NCI-H526 treated with DMSO at 0.1 percent for 48 hours (cell line): ENCODE data around the gene LY6G6C.

Experiments used
- DNase-seq: peaks from one replicate; lab custom pipeline; 2025; lab: John Stamatoyannopoulos, UW

Gene LY6G6C

DNA sequence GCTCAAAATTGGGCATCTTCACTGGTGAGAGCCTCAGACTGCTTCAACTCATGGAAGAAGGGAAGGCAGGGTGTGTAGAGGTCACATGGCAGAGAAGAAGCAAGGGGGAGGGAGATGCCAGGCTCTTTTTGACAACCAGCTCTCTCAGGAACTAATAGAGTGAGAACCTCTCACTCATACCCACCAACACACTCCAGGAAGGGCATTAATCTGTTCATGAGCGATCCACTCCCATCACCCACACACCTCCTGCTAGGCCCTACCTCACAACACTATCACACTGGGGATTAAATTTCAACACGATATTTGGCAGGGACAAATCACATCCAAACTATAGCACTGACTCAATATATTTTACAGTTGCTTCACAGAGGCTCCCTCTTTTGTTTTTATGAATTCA is 20.3 kb upstream of the LY6G6C start:
- DNase-seq: no peak

DNA sequence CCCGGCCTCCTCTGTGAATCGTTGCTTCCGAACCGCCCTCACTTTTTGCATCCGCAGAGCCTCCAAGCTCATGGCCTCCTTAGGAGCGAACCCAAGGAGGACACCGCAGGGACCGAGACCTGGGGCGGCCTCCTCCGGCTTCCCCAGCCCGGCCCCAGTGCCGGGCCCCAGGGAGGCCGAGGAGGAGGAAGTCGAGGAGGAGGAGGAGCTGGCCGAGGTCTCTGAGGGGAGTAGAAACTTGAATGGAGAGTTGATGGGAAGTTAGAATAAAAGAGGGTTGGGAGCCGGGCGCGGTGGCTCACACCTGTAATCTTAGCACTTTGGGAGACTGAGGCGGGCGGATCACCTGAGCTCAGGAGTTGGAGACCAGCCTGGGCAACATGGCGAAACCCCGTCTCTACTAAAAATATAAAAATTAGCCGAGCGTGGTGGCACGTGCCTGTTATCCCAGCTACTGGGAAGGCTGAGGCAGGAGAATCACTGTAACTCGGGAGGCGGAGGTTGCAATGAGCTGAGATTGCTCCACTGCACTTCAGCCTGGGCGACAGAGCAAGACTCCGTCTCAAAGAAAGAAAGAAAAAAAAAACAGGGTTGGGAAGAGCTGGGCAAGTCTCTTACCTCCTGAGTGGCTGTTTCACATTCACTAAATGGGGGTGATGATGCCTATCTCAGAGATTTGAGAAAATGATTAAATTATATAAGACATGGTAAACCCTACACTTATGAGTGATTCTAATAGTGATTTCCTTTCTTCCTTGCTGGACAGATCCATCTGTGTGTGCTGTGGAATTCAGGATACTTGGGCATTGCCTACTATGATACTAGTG is 19.1 kb upstream of the LY6G6C start:
- no peak for DNase-seq

DNA sequence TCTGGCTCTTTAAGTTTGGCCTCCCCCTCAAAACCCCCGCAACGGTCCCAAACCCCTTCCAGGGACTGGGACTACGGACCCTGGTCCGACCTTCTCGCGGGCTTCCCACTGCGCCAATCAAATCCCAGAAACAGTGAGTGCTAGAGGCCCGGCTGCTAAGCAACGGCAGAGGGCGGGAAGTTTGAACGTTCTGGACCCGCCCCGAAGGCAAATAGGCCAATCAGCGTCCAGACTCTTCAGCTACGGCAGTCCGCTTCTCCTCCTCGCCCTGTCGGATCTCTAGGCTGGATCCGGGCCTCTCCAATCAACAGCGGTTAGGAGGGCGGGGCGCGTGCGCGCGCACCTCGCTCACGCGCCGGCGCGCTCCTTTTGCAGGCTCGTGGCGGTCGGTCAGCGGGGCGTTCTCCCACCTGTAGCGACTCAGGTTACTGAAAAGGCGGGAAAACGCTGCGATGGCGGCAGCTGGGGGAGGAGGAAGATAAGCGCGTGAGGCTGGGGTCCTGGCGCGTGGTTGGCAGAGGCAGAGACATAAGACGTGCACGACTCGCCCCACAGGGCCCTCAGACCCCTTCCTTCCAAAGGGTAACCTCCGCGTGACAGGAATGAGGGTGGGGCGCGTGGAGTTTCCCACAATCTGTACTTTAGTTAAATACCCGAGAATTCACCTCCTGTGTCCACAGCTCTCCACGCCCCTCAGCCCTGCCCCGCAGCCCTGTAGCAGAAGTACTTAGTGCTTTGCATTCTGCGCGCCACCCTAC is 18.3 kb upstream of the LY6G6C start, which contains the start of gene MSH5:
MSH5 (plus strand) TSS at position 367 of the 758 bp plus-strand sequence. CDS start 462 bp downstream, outside the sequence.
- DNase-seq: peak; percentile 97

DNA sequence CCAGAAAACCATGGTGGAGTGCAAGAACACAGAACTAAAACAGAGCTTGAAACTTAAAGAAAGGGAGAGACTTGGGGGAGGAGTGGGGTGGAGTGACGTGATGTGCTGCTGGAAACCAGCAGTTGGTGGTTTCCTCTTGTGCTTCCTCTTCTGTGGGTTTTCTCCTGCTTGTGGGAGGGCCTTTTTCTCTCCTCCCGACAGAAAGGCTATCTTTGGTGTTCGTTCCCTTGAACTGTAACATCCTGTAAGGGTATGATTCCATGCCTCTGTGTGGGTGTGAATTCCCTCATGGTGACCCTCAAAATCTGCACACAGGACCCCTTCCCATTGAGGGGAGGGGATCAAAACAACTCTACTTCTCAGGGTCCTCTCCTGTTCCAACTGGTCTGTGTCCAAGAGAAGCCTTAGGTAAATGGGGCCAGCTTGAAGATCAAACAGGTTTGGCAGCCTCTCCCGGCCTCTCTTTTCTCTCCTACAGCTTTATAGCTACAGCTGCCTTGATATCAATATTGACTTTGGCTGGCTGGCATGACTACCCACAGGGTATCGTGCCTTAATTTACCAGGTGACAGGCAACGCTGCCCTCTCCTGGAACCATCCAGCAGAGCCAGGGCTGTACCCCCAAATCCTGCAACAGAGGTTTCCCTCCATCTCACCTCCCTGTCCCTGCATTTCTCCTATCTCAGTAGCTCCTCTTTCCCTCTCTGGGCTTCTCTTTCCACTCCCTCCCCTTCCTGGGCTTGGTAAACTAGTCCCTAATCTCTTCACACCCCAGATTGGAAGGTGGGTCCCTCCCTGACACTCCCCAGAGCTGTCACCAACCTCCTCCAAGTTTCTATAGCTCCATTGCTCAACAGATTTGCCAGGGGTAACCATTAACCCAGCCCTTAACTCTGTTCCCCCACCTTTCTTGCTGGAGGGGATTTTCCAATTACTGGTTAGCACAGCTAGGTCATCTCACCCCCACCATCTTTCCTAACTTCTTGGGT is 16.7 kb upstream of the LY6G6C start:
- peak; percentile 48 for DNase-seq

DNA sequence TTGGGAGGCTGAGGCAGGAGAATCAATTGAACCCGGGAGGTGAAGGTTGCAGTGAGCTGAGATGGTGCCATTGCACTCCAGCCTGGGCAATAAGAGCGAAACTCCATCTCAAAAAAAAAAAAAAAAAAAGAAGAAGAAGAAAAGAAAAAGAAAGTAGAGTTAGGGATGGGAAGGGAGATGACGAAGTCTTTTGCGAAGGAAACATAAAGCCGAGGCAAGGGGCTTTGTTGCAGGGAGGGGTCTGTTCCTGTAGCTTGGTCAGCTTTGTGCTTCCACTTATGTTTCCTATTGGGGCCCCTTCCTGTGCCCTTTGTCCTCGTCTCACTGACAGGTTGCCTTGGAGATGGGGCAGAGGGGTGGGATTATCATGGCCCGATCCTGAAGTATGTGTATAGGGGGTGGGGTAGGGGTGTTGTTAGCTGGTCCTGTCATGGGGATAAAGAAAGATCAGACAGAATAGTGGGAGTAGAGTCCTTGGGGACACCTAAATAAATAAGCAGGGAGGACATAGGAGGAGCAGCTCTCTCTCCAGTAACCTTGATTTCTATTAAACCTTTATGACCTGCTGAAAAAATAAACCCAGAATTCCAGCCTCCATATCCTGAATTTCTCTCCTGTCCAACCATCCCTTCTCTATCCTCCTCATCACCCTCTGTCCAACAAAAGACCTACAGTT is 15.9 kb upstream of the LY6G6C start:
- no peak for DNase-seq

DNA sequence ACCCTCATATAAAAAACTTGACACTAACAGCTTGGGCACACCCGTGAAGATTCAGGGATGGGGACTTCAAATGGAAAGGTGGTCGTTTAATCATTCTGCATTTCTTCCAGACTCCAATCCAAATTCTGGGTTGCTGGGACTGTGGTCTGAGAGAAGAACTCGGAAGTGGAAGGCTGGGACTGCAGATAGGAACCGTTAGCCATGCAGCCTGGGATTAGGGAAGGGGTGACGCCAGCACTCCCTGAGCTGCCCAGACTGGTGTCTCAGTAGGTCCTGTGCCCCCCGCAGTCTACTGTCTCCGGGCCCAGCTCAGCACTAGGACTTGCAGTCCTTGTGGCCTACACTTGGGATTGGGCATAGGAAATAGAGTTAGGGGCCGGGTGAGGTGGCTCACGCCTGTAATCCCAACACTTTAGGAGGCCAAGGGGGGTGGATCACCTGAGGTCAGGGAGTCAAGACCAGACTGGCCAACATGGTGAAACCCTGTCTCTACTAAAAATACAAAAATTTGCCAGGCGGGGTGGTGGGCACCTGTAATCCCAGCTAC is 15.3 kb upstream of the LY6G6C start:
- DNase-seq: no peak

DNA sequence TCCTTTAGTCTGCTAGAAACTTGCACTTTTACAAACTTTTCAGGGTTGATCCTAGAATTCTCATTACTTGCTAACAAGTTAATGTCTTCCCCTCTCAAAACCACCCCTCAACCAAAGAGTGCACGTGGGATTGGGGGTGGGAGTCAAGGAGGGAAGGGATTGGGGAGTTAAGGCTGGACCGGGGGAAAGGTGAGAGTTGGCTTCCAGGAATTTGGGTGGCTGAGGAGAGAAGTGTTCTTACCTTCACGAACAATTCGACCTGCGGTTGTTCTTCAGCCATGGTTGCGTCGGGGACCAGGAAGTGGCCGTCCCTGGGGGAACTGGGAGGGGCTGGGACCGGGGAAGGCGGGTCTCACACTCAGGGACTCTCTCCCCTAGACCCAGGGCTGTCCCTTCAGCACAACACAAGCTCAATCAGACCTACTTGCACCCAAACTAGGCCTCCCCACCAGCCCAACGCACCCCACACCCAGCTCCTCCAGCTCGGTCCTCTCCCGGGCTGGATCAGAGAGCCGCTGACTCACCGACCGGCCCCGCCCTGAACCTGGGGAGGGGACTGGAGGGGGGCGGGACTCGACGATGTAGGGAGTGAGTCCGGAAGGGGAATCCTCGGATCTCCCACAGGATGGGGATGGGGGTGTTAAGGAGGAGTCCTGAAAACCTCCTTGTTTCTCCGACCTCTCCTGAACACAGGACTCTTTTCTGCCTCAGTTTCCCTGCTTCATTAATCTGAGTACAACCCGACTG is 14.6 kb upstream of the LY6G6C start, which contains the start of gene CLIC1:
CLIC1 (minus strand) TSS at position 510 of the 747 bp plus-strand sequence; CDS start at position 280, 230 bp downstream.
- peak; percentile 56 for DNase-seq

DNA sequence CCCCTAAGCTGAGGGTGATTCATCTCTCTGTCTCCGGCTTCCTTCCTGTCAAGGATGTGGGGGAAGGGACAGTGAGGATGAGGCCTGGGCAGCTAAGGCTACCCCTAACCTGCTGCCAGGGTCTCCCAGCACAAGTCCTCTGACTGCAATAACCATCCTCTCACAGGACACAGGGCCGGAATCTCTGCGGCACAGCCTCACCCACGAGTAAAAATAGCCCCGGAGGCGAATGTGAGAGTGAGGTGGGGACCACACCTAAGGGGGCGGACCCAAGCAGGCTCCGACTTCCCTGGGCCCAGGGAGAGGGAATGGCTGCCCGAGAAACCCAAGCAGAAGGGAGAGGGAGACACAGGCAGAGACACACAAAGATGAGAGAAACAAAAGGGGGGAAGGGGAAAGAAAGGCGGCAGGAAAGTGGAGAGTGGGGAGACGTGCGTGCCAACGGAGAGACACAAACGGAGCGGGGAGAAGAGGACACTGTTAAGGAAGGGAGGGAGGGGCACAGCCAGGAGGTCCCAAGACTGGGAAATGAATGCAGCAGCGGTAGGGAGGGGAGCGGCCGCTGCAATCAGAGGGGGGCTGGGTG is 13.4 kb upstream of the LY6G6C start:
- no peak for DNase-seq

DNA sequence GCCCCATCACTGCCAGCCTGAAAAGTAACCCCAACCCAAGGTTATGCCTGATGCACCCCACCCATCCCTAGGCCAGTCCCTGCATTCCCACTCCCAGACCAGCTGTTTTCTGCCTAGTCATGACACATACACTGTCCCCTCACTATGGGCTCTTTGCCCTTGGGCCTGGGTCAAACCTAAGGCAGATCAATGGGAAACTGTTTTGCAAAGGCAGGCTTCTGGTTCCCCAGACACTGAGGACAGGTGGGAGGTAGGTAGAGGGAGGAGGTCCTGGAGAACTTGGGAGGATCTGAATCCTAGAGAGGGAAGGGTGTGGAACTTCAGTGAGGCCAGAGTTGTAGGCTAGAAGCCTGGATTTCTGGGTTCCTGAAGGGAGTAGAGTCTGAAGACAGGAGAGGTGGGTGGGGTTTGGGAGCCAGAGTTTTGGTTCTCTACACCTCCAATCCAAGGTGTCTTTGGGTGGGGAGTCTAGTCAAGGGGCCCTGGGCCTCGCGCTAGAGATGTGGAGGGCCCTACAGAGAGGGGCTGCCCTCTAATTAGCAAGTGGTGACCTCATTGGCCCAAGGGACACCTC is 12.8 kb upstream of the LY6G6C start:
- DNase-seq: no peak

DNA sequence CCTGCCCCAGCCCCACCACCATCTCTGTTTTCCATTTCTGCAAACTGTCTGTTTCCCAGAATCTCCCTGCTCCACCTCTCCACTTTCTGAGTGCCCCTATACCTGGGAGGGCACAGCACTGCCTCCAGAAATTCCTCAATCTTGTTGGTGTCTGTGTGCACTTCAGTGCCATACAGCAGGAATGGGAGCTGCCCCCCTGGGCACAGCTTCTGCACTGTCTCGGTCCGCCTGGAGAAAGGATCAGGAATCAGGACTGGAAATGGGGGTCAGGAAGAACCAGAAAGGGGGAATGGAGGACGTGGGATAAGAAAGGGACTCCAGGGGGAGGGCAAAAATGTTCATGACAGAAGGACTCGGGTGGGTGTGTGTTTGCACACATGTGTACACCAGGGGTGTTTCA is 12.2 kb upstream of the LY6G6C start:
- no peak for DNase-seq

DNA sequence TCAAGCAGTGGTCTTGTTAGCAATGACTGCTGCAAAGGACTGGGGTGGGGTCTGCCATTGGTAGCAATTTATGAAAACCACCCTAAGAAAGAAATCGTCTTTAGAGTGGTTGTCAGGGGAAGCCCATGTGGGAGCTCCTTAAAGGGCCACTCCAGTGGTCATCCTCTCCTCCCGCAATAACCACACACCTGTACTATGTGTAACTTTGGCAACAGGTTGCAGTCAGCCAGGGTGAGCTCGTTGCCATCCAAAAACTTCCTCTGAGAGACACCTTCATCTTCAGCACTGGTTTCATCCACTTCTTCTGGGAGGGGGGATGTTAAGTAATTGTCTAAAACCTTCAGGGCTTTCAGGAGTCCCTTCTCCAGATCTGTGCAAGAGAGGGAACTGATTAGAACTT is 10.5 kb upstream of the LY6G6C start:
- DNase-seq: no peak

DNA sequence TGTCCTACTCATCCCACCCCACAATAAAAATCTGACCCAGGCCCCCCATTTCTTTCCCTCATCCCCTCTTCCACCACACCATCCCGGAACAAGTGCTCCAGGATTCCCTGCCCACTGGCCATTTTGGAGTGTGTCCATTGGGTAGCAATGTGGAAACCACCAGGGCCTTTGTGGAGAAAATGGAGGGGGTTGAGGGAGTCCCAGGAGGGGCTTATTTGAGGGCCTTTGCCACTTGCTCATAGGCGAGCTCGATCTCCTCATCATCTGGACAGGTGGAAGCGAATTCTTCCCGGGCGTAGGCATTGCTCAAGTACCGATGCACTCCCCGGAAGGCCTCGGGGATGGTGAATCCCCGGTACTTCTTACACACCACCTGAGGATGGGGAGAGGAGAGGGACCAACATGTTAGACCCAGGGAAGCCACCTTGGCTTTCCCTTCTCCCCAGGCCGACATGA is 9.1 kb upstream of the LY6G6C start:
- no peak for DNase-seq

DNA sequence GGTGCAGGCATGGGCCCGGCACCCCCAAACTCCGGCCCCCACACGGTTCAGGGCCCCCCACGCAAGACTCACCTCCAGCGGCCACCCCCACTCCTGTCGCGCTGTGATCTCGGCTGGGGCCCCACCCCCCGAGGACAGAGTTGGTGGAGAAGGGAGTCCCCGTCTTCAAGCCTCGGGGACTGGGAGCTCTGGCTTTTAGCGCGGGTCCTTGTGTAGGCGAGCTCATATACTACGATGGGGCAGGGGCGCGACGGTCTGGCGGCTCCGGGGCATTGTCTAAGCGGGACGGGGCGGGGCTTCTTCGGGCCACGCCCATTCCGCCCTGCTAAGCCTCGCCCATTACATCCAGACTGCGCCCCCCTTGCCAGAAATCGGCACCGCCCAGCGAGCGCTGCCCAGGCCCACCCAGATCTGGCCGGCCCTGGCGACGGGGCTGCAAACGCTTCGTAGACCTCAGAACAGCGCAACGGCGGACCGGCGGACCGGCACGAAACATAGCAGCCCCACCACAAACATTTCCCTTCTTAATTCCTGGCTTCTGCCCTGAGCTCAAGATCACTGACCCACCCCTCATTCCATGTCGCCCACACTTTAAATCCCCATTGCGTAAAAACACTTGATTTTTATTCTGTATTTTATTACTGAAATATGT is 8.6 kb upstream of the LY6G6C start:
- peak; percentile 66 for DNase-seq

DNA sequence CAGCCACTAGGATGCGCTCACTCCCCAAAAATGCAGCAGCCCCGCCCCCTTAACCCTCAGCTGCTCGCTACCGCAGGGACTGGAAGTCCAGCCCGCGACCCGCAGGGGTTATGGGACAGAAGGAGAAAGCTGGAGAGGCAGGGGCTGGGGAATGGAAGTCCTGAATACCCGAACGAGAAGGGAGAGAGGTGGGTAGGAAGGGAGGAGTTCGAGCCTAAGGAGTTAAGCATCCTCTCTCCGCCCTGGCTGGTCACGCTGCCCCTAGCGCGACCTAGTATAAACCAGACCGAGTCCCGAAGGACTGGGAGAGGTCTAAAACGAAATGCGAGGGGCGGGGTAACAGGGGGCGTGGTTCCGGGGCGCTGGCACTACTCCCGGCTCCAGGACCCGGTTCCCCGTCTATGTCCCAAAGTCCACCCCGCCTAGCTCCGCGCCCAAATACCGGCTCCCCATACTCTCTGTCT is 8.0 kb upstream of the LY6G6C start:
- peak; percentile 69 for DNase-seq

DNA sequence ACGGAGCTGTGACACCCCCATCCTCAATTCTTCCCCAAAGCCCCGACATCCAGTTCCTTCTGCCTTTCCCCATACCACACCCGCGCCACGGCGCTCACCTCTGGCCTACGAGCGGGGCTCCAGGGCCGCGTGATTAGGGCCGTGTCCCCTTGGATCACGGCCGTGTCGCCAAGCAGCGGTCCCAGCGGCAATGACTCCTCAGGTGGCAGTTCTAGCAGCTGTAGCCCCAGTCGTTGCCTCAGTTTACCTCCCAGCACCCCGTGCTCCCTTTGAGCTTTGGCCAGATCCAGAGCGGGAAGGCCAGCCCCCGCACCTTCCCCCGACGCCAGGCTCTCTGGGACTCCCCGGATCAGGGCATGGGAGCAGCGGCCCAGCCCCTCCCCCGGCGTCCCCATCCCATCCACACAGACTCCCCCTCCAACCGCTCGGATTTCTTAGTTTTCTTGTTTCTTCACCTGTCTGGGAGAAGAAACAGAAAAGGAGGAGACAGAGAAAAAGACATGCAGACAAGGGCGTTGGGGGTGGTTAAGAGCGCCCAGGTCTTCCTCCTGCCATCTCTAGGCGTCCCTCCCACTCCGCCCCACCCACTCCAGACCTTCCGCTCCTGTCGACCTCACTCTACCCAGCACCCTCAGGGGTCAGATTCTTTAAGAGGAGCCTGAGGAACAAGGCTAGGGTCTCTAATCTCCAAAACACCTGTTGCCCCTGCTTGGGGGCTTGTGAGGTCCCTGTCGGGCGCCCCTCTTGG is 7.4 kb upstream of the LY6G6C start, which contains the start of gene DDAH2:
DDAH2 (minus strand) TSS at position 533 of the 748 bp plus-strand sequence; CDS start at position 395, 138 bp downstream.
- no peak for DNase-seq

DNA sequence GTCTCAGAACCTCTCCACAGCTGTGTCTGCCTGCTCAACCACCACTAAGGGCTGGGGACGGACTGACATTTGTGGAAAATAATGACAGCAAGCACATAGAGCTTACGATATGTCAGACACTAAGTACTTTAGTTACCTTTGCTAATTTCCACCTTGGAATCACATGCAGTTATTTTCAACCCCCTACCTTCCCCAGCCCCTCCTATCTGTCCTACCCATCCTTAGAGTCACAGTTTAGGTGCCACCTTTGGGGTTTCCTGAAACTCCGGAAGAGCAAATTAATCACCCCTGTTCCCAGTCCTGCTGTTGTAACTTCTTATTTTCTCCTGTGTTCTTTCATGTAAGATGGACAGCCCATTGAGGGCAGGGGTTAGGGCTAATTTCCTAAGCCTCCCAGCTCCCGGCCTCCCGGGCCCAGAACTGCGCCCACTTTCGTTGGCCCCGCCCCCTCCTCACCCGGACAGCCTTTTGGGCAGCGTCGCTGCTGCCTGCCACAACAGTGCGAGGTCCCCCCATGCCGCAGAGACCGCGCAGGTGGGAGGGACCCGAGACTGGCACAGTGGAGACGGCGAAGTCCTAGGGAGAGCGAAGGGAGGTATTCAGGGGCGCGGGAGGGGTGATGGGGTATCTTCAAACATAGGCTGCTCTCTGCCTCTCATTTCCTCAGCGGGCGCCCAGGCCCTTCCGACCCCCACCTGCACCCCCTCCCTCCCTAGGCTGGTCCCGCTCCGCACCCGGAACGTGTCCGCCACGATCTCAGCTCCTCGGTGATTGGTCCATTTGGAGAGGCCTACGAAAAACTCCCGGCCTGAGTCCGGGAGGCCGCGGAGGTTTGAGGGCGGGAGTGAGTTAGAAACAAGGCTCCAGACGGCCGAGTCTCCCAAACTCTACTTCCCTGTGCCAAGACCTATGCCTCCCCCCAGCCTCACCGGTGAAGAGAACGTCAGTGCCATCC is 6.4 kb upstream of the LY6G6C start:
- no peak for DNase-seq
